HT1080 (cell line): Measurements from ENCODE around the gene DCP1B. TPM values are rescaled to one million over a fixed set of nuclear protein-coding genes. Genes with fewer than 3 reads are reported as not detected.

Experiments used
- DNase-seq: peaks from one replicate; pipeline ENCODE4 v3.0.0-alpha.2; 2015; ENCODE audit warnings: low read depth
- total RNA-seq: library from RNA; depleted of rRNA; stranded (reverse); fragments of >200 nt; shearing (Covaris generic); gene quantifications from 2 replicates; pipeline ENCODE4 v1.2.3, GENCODE V29; 2014

The DCP1B gene
- total RNA-seq, 1 experiment from 2014 or later: 15.9 TPM

GRCh38 chr12:1920971-1921370 lies 83.3 kb downstream of the DCP1B start:
- no peak for DNase-seq

GRCh38 chr12:1920436-1920835 lies 83.8 kb downstream of the DCP1B start:
- DNase-seq: no peak

- no peak for DNase-seq
These were observed 84.5 kb downstream of the DCP1B start for GRCh38 chr12:1919763-1920162.

- DNase-seq: peak; percentile 22
These were observed 85.0 kb downstream of the DCP1B start for GRCh38 chr12:1919284-1919683.

- DNase-seq: no peak
These were observed 85.4 kb downstream of the DCP1B start for GRCh38 chr12:1918884-1919236.

- DNase-seq: no peak
These were observed 86.0 kb downstream of the DCP1B start, which contains the start of gene CACNA2D4 for GRCh38 chr12:1918081-1918883. CACNA2D4 (minus strand) TSS chr12:1918652; CDS start chr12:1918473, 179 bp downstream.

GRCh38 chr12:1917172-1918070 lies 86.8 kb downstream of the DCP1B start:
- no peak for DNase-seq

GRCh38 chr12:1916371-1917171 lies 87.7 kb downstream of the DCP1B start:
- no peak for DNase-seq

- no peak for DNase-seq
These were observed 88.9 kb downstream of the DCP1B start for GRCh38 chr12:1915082-1915968.

- no peak for DNase-seq
These were observed 89.9 kb downstream of the DCP1B start for GRCh38 chr12:1914114-1914911.

GRCh38 chr12:1913377-1914113 lies 90.7 kb downstream of the DCP1B start:
- no peak for DNase-seq

- DNase-seq: peak; percentile 72
These were observed 91.5 kb downstream of the DCP1B start for GRCh38 chr12:1912580-1913376.

- DNase-seq: no peak
These were observed 92.4 kb downstream of the DCP1B start for GRCh38 chr12:1911598-1912575.

GRCh38 chr12:1910468-1910867 lies 93.8 kb downstream of the DCP1B start:
- DNase-seq: no peak

GRCh38 chr12:1908758-1909157 lies 95.5 kb downstream of the DCP1B start:
- no peak for DNase-seq

- DNase-seq: no peak
These were observed 96.3 kb downstream of the DCP1B start for GRCh38 chr12:1907652-1908611.
